HCT116 (cell line): ENCODE results near the gene TENT5A. TPM values are rescaled to one million over a fixed set of nuclear protein-coding genes. Genes with fewer than 3 reads are reported as not detected.

Experiments used
- ATAC-seq: fragments of 200-7000 bp; cut with Tn5 transposase; 2 replicates; pipeline ENCODE4 v1.9.1; 2020; ENCODE audit warnings: mild to moderate bottlenecking, moderate library complexity
- BruUV-seq: library from RNA; stranded (reverse); fragments of 400-500 nt; replicated peaks from 2 replicates; lab custom pipeline; 2021; lab: Mats Ljungman, UMichigan
- CTCF ChIA-PET: fragments of 300-600 bp; sonication (Branson Sonifier 250); formaldehyde crosslinking; loops from one replicate; lab custom pipeline; 2021; ENCODE audit warnings: antibody characterized with exemption; lab: Charles Lee
- POLR2A ChIA-PET: fragments of 300-600, 350-600 bp; sonication (Branson Sonifier 250); formaldehyde crosslinking; loops from one replicate; lab custom pipeline; 2021; ENCODE audit warnings: antibody characterized with exemption; lab: Charles Lee
- RAD21 ChIA-PET, 2 experiments: fragments of 300-600 bp; sonication (Branson Sonifier 250); formaldehyde crosslinking; loops; one replicate each; lab custom pipeline; 2023; ENCODE audit warnings: low total read pairs in 2 of 2; ENCODE audit not compliant: uncharacterized antibody in 2 of 2, unreplicated experiment in 2 of 2, low non-redundant PET in 1 of 2; lab: Charles Lee
- DNase-seq: peaks from one replicate; pipeline ENCODE4 v3.0.0-alpha.2; 2010; ENCODE audit warnings: low read depth, low spot score
- H2AFZ ChIP-seq: fragments of 200-600 bp; shearing (Covaris generic), sonication (generic); 2 replicates; pipeline ENCODE4 v1.6.1; 2017; ENCODE audit warnings: low read depth, mixed run types, mixed read lengths, antibody characterized with exemption, low read length; ENCODE audit not compliant: poor library complexity, severe bottlenecking
- H3K27ac ChIP-seq: 2 replicates; pipeline ENCODE4 v1.5.1; 2012; ENCODE audit warnings: low read depth, low read length
- H3K27me3 ChIP-seq: fragments of 200-600 bp; sonication (generic); 2 replicates; pipeline ENCODE4 v1.6.1; 2016; ENCODE audit warnings: mixed run types, low read length, mixed read lengths; ENCODE audit not compliant: insufficient read depth
- H3K36me3 ChIP-seq, 2 experiments: fragments of 200-500 bp in 1 of 2; fragments of 200-600 bp in 1 of 2; sonication (Bioruptor generic) in 1 of 2; sonication (generic) in 1 of 2; 2 replicates each; pipeline versions ENCODE4 v1.5.1 to v1.6.1; 2014 to 2016; ENCODE audit warnings: low read length in 2 of 2, inconsistent platforms in 1 of 2, mixed read lengths in 1 of 2, mixed run types in 1 of 2; ENCODE audit not compliant: insufficient read depth in 2 of 2, control insufficient read depth in 1 of 2
- H3K4me1 ChIP-seq, 2 experiments: fragments of 200-600 bp in 1 of 2; sonication (generic) in 1 of 2; 2 replicates each; pipeline versions ENCODE4 v1.5.1 to v1.6.1; 2012 to 2017; ENCODE audit warnings: low read length in 2 of 2, inconsistent platforms in 1 of 2, mild to moderate bottlenecking in 1 of 2, mixed read lengths in 1 of 2, mixed run types in 1 of 2, moderate library complexity in 1 of 2; ENCODE audit not compliant: insufficient read depth in 2 of 2, control insufficient read depth in 1 of 2
- H3K4me2 ChIP-seq: fragments of 200-600 bp; sonication (generic); 2 replicates; pipeline ENCODE4 v1.6.1; 2017; ENCODE audit warnings: mixed run types, low read length, mixed read lengths
- H3K4me3 ChIP-seq, 2 experiments: fragments of 200-600 bp in 1 of 2; sonication (generic) in 1 of 2; replicated peaks in 1 of 2; 2 replicates each; pipeline ENCODE4 v1.5.1; 2011 to 2016; ENCODE audit warnings: low read length in 2 of 2, control low read depth in 1 of 2, low read depth in 1 of 2, mild to moderate bottlenecking in 1 of 2, mixed read lengths in 1 of 2, mixed run types in 1 of 2
- H3K79me2 ChIP-seq: fragments of 200-600 bp; sonication (generic); 2 replicates; pipeline ENCODE4 v1.6.1; 2017; ENCODE audit warnings: mild to moderate bottlenecking, mixed run types, low read length, moderate library complexity, mixed read lengths; ENCODE audit not compliant: insufficient read depth
- H3K9ac ChIP-seq: fragments of 200-600 bp; sonication (generic); 2 replicates; pipeline ENCODE4 v1.6.1; 2016; ENCODE audit warnings: low read length, mixed read lengths
- H3K9me2 ChIP-seq: fragments of 200-600 bp; sonication (generic), shearing (Covaris generic); 2 replicates; pipeline ENCODE4 v1.6.1; 2017; ENCODE audit warnings: mixed run types, mild to moderate bottlenecking, moderate library complexity; ENCODE audit not compliant: insufficient read depth
- H3K9me3 ChIP-seq, 2 experiments: fragments of 200-500 bp in 1 of 2; fragments of 200-600 bp in 1 of 2; sonication (Bioruptor generic) in 1 of 2; sonication (generic) in 1 of 2; 2 replicates each; pipeline ENCODE4 v1.6.1; 2014 to 2017; ENCODE audit warnings: low read length in 2 of 2, mixed read lengths in 2 of 2, inconsistent platforms in 1 of 2, low read depth in 1 of 2, mild to moderate bottlenecking in 1 of 2, mixed run types in 1 of 2, moderate library complexity in 1 of 2; ENCODE audit not compliant: control insufficient read depth in 1 of 2, insufficient read depth in 1 of 2
- H4K20me1 ChIP-seq: fragments of 200-600 bp; sonication (generic), shearing (Covaris generic); 2 replicates; pipeline ENCODE4 v1.6.1; 2017; ENCODE audit warnings: mixed run types, mild to moderate bottlenecking, moderate library complexity; ENCODE audit not compliant: insufficient read depth
- CEBPB ChIP-seq: IDR thresholded peaks from 2 replicates; pipeline ENCODE4 v1.6.1; 2012; ENCODE audit warnings: low read depth
- EGR1 ChIP-seq: IDR thresholded peaks from 2 replicates; pipeline ENCODE4 v1.6.1; 2012; ENCODE audit warnings: low read depth
- ELF1 ChIP-seq: IDR thresholded peaks from 2 replicates; pipeline ENCODE4 v1.6.1; 2012; ENCODE audit warnings: low read depth, borderline replicate concordance
- EZH2 ChIP-seq: fragments of 200-600 bp; sonication (generic); IDR thresholded peaks from 2 replicates; pipeline ENCODE4 v1.6.1; 2017; ENCODE audit warnings: antibody characterized with exemption, mixed run types
- FOSL1 ChIP-seq: IDR thresholded peaks from 2 replicates; pipeline ENCODE4 v1.6.1; 2012; ENCODE audit warnings: low read depth
- JUND ChIP-seq: IDR thresholded peaks from 2 replicates; pipeline ENCODE4 v1.6.1; 2012
- POLR2A ChIP-seq: IDR thresholded peaks from 2 replicates; pipeline ENCODE4 v1.7.0; 2011; ENCODE audit warnings: borderline replicate concordance; ENCODE audit not compliant: insufficient read depth, insufficient read length; ENCODE audit errors: extremely low read depth
- RAD21 ChIP-seq: IDR thresholded peaks from 2 replicates; pipeline ENCODE4 v1.6.1; 2012; ENCODE audit warnings: low read depth, mild to moderate bottlenecking
- SIN3A ChIP-seq: IDR thresholded peaks from 2 replicates; pipeline ENCODE4 v1.6.1; 2012; ENCODE audit warnings: low read depth
- SRF ChIP-seq: IDR thresholded peaks from 2 replicates; pipeline ENCODE4 v1.6.1; 2012; ENCODE audit warnings: low read depth
- TCF7L2 ChIP-seq: IDR thresholded peaks from 2 replicates; pipeline ENCODE4 v1.7.0; 2011; ENCODE audit warnings: borderline replicate concordance, inconsistent platforms; ENCODE audit not compliant: insufficient read depth, insufficient read length; ENCODE audit errors: extremely low read depth
- ZBTB33 ChIP-seq: IDR thresholded peaks from 2 replicates; pipeline ENCODE4 v1.6.1; 2011; ENCODE audit warnings: mild to moderate bottlenecking, low read length, moderate library complexity; ENCODE audit not compliant: insufficient replicate concordance; ENCODE audit errors: extremely low read depth
- ZFX ChIP-seq: fragments of 450-650 bp; IDR thresholded peaks from 2 replicates; pipeline ENCODE4 v1.6.1; 2017
- intact Hi-C: fragments of 100-400 bp; cut with micrococcal nuclease; formaldehyde crosslinking; loops from 2 replicates; pipeline ENCODE4 v1.10.0; 2022
- total RNA-seq: library from RNA; stranded (reverse); gene quantifications from one replicate; pipeline ENCODE4 v1.2.1, GENCODE V29; 2021; ENCODE audit not compliant: unreplicated experiment
- TF ChIP-seq, protein P1 (sequence below), 3 experiments: fragments of 200-600 bp in 1 of 3; sonication (generic) in 1 of 3; IDR thresholded peaks in 2 of 3; conservative IDR thresholded peaks in 1 of 3; 2 replicates each; pipeline ENCODE4 v1.5.1; 2012 to 2017; ENCODE audit warnings: low read depth in 2 of 3, low read length in 2 of 3, antibody characterized with exemption in 1 of 3, borderline replicate concordance in 1 of 3, control low read depth in 1 of 3, mild to moderate bottlenecking in 1 of 3, mixed read lengths in 1 of 3, mixed run types in 1 of 3, moderate library complexity in 1 of 3; ENCODE audit not compliant: insufficient read depth in 1 of 3

The TENT5A gene
- total RNA-seq, 1 experiment from 2014 or later: 11.2 TPM

DNA sequence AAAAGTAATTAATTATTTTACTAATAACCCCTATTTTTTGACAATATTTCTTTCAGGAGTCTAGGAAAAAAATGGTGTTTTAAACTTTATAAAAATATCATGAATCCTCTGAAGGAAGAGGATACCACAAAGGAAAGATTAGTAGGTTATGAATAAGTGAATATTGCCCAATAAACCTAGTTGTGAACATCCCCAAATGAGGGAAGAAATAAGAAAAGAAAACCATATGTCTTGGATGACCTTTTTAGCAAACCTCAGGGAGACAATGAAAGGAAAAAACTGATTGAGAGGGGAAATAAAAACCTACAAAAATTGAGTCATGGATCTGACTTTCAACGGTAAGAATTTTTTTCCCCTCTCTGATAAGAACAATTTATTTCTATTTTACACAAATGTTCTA is 34.4 kb downstream of the TENT5A start:
- CTCF ChIA-PET: no interaction called here
- H3K9me2 ChIP-seq: no peaks in the 10 kb centered on the region

More for the DNA sequence above, 34.4 kb downstream of the TENT5A start:
- DNase-seq: no peak
- Histone ChIP-seq H3K4me2 (no peak overlapping the region), H3K4me1 (no peaks in the 10 kb centered on the region), H3K36me3 (no peaks in the 10 kb centered on the region), H3K79me2 (no peaks in the 10 kb centered on the region), H3K9me3 (no peaks in the 10 kb centered on the region), H3K4me3 (no peak overlapping the region)
- ATAC-seq: no peak
- intact Hi-C loops: no loop called here
- no peak for TF ChIP-seq ZFX
- no peak for TF ChIP-seq SRF
- no peak for TF ChIP-seq POLR2A
- no peak for TF ChIP-seq CEBPB
- no peak for TF ChIP-seq JUND
- no peak for TF ChIP-seq EGR1
- TF ChIP-seq EZH2: no peak
- TF ChIP-seq RAD21: no peak
- no peak for TF ChIP-seq FOSL1
- TF ChIP-seq SIN3A: no peak
- TF ChIP-seq ELF1: no peak
- no peak for TF ChIP-seq ZBTB33
- no peak for TF ChIP-seq TCF7L2
- TF ChIP-seq, protein P1, sequence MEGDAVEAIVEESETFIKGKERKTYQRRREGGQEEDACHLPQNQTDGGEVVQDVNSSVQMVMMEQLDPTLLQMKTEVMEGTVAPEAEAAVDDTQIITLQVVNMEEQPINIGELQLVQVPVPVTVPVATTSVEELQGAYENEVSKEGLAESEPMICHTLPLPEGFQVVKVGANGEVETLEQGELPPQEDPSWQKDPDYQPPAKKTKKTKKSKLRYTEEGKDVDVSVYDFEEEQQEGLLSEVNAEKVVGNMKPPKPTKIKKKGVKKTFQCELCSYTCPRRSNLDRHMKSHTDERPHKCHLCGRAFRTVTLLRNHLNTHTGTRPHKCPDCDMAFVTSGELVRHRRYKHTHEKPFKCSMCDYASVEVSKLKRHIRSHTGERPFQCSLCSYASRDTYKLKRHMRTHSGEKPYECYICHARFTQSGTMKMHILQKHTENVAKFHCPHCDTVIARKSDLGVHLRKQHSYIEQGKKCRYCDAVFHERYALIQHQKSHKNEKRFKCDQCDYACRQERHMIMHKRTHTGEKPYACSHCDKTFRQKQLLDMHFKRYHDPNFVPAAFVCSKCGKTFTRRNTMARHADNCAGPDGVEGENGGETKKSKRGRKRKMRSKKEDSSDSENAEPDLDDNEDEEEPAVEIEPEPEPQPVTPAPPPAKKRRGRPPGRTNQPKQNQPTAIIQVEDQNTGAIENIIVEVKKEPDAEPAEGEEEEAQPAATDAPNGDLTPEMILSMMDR (IDR thresholded peaks at IDR 0.05 in 2 of 3, conservative IDR thresholded peaks at IDR 0.05 in 1 of 3; ENCODE audit: borderline replicate concordance in 1 of 3, insufficient read depth in 1 of 3, low read depth in 2 of 3, low read length in 2 of 3): no peak
- TF ChIP-seq, all 23 proteins: peak for 0
- Histone ChIP-seq H3K27me3 (no peaks in the 10 kb centered on the region), H3K27ac (no peak overlapping the region), H2AFZ (no peak overlapping the region), H3K9ac (no peak overlapping the region), H4K20me1 (no peaks in the 10 kb centered on the region)
- RAD21 ChIA-PET: no interaction called here
- BruUV-seq: no TSS peak
- POLR2A ChIA-PET: no interaction called here
